8988T (cell line): ENCODE measurements around the gene CCDC50.

Experiments used
- DNase-seq: peaks from one replicate; pipeline ENCODE4 v3.0.0; 2011

CCDC50 gene

GRCh38 chr3:191350396-191351090 lies 21.3 kb downstream of the CCDC50 start:
- no peak for DNase-seq

- no peak for DNase-seq
Measured at GRCh38 chr3:191352014-191352413, 22.8 kb downstream of the CCDC50 start.

- no peak for DNase-seq
Measured at GRCh38 chr3:191353022-191353777, 24.0 kb downstream of the CCDC50 start.

GRCh38 chr3:191355406-191355805 lies 26.2 kb downstream of the CCDC50 start:
- no peak for DNase-seq

GRCh38 chr3:191356631-191357439 lies 27.6 kb downstream of the CCDC50 start:
- DNase-seq, result no peak

GRCh38 chr3:191357909-191358308 lies 28.7 kb downstream of the CCDC50 start:
- DNase-seq, result no peak

- DNase-seq, result no peak
Measured at GRCh38 chr3:191358929-191359328, 29.7 kb downstream of the CCDC50 start.

GRCh38 chr3:191360620-191361019 lies 31.4 kb downstream of the CCDC50 start:
- no peak for DNase-seq

- DNase-seq, result no peak
Measured at GRCh38 chr3:191361456-191361855, 32.3 kb downstream of the CCDC50 start.

GRCh38 chr3:191362037-191362436 lies 32.8 kb downstream of the CCDC50 start:
- no peak for DNase-seq

GRCh38 chr3:191362524-191363090 lies 33.4 kb downstream of the CCDC50 start:
- no peak for DNase-seq

GRCh38 chr3:191363221-191363620 lies 34.0 kb downstream of the CCDC50 start:
- DNase-seq, result no peak

- DNase-seq, result no peak
Measured at GRCh38 chr3:191366675-191367074, 37.5 kb downstream of the CCDC50 start.

- DNase-seq, result no peak
Measured at GRCh38 chr3:191368755-191369615, 39.8 kb downstream of the CCDC50 start.

GRCh38 chr3:191369616-191370010 lies 40.4 kb downstream of the CCDC50 start:
- DNase-seq, result no peak

- no peak for DNase-seq
Measured at GRCh38 chr3:191372122-191372521, 42.9 kb downstream of the CCDC50 start.

- no peak for DNase-seq
Measured at GRCh38 chr3:191373327-191373726, 44.1 kb downstream of the CCDC50 start.

GRCh38 chr3:191376516-191377141 lies 47.4 kb downstream of the CCDC50 start:
- no peak for DNase-seq

GRCh38 chr3:191378142-191378812 lies 49.1 kb downstream of the CCDC50 start:
- DNase-seq, result no peak

GRCh38 chr3:191379446-191379845 lies 50.3 kb downstream of the CCDC50 start:
- no peak for DNase-seq

GRCh38 chr3:191380001-191380400 lies 50.8 kb downstream of the CCDC50 start:
- no peak for DNase-seq
